Gastroesophageal sphincter (tissue), 3 donors: ENCODE results near the gene SLC9A1.

ENCODE experiments used
- CTCF ChIP-seq, 4 experiments: fragments of 200-600 bp in 2 of 4; fragments of 450-650 bp in 2 of 4; sonication (generic) in 1 of 4; IDR thresholded peaks; one replicate each; pipeline ENCODE4 v1.5.1; 2017 to 2019; ENCODE audit warnings: antibody characterized with exemption in 4 of 4, mild to moderate bottlenecking in 2 of 4, moderate library complexity in 2 of 4
- EP300 ChIP-seq: sonication (generic); formaldehyde crosslinking; IDR thresholded peaks from one replicate; pipeline ENCODE4 v1.6.1; 2017; ENCODE audit warnings: antibody characterized with exemption, mild to moderate bottlenecking
- POLR2A ChIP-seq, 2 donors: fragments of 450-650 bp; IDR thresholded peaks; one replicate each; pipeline ENCODE4 v1.6.1; 2017; ENCODE audit warnings: antibody characterized with exemption in 2 of 2, mild to moderate bottlenecking in 2 of 2, moderate library complexity in 1 of 2
- POLR2AphosphoS5 ChIP-seq: sonication (generic); formaldehyde crosslinking; IDR thresholded peaks from one replicate; pipeline ENCODE4 v1.6.1; 2017; ENCODE audit warnings: antibody characterized with exemption

GRCh38 chr1:27142464-27142863 lies 12.5 kb downstream of the SLC9A1 start:
- TF ChIP-seq CTCF (IDR thresholded peaks at IDR 0.05) = no peak
- TF ChIP-seq POLR2A (IDR thresholded peaks at IDR 0.05) = no peak
- no peak for TF ChIP-seq EP300
- TF ChIP-seq POLR2AphosphoS5 = no peak
